GM18502 (cell line): ENCODE measurements around the gene ETNK1.
"Not testable (repeated sequence)": the region's sequence is repeated elsewhere in the genome, so short reads cannot be mapped to it uniquely, and the experiment has no call there.

Source experiments
- ATAC-seq: cut with Tn5 transposase; IDR thresholded peaks from one replicate; pipeline ENCODE4 v1.9.1; 2021; ENCODE audit warnings: mild to moderate bottlenecking; ENCODE audit not compliant: unreplicated experiment, poor library complexity

The ETNK1 gene

DNA sequence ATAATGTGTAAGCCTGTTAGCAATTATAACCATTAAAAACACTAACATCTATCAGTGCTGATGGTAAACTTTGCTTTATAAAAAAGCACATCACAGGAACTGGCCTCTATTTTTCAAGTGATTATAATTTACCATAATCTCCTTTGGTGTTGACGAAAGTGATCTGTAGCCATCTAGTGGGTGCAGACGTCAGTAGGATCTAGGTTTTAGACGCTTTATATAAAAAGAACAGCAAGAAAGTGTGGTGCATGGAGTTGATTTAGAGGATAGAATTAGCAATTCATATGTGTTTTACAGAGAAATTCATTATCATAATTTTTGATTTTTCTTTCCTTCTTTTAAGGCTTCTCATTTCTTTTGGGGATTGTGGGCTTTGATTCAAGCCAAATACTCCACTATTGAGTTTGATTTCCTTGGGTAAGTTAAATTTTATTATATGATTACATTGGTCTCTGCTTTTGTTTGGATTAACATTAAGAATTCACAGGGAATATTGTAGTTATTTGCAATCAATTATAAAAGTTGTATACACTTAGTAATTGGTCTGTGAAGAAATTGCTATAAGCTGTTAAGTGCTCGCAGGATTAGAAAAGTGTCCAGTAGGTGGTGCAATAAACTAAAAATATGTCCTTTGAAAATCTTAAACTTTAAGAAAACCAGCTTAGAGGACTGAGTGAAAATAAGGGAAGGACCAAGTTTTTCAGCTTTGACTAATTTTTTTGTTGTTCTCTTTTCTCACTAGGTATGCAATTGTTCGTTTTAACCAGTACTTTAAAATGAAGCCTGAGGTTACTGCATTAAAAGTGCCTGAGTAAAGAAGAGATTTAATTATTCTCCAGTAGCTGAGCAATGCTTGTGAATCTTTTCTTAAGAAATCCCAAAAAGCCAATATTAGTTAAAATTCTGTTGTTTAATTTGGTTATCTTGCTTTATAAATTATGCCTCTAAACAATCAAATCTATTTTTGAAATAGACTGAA, 59.5 kb downstream of the ETNK1 start:
- peak; percentile 51 for ATAC-seq

DNA sequence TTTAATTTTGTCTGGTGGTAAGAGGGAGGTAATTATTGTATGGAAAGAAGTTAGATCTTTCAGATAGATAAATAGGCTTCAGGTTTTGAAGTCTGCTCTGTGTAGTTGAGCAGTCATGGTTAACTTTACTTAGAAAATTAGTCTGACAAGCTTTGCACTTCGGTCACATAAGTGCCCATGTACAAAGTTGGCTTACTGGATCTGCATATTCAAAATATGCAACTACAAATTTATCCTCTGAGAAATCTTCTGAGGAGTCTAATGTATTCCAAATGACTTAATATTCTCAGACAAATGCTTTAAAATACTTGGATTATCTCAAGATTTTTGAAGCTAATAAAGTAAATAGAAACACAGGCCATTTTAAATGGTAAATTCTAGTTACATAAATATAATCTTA, 61.2 kb downstream of the ETNK1 start:
- no peak for ATAC-seq

DNA sequence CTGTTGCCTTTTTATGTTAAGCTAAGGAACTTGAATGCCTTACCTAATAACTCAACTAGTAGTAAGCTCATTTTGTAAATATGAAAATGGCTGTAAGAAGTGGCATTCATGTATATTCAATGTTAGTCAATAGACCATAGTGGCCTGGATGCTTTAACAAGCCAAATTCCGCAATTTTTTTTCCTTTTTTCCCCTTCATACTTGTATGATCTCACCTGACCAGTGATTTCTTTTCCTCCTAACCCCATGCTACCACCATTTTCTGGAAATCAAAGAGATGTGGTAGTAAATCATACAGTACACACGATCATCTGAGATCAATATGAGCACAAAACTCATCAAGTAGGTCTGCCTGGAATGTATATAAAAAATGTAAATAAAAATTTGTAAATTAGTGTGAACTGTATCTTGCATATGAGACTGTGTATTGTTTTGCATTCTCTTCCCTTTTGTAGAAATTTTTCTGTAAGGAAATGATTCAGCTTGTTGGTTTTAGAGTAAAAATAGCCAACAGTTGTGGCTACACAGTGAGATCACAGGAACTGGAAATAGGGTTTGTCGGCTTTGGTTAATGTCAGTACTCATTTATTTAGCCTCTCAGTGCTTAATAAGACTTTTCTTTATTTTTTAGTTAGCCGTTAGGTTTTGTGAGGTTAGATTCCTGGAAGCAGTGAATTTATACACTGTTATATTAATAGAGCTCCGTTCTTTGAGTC, 62.5 kb downstream of the ETNK1 start:
- ATAC-seq: peak; percentile 88

DNA sequence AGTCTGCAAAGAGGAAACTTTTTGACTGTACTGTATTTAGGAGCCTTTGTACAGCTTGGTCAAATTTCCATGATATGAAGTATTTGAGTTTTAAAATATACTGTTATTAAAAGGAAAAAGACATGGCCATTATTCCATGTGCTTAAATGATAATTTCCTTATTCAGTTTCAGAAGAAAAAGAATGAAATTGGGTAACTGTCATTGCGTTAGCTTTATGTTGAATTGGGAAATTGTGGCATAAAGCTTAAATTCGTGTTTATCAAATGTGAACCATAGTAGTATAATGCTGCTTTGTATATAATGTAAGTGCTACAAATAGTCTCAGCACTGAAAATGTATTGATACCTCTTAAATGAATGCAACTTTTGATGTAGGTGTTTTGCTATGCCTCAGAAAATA, 64.9 kb downstream of the ETNK1 start:
- no peak for ATAC-seq

- ATAC-seq: no peak
Observed at GRCh38 chr12:22691319-22691718, 66.3 kb downstream of the ETNK1 start.

GRCh38 chr12:22692467-22692866, 67.5 kb downstream of the ETNK1 start:
- not testable (repeated sequence) for ATAC-seq

DNA sequence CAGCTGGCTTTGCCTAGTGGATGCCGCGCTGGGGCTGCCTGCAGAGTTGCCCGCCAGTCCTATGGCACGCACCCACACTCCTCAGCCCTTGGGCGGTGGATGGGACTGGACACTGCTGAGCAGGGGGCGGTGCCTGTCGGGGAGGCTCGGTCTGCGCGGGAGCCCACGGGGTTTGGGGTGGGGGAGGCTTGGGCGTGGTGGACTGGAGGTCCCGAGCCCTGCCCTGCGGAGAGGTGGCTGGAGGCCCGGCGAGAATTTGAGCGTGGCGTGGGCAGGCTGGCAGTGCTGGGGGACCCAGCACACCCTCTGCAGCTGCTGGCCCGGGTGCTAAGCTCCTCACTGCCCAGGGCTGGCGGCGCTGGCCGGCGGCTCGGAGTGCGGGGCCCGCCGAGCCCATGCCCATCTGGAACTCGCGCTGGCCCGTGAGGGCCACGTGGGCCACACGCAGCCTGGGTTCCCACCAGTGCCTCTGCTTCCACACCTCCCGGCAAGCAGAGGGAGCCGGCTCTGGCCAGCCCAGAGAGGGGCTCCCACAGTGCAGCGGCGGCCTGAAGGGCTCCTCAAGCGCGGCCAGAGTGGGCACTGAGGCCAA, 68.1 kb downstream of the ETNK1 start:
- ATAC-seq: no peak

- no peak for ATAC-seq
Observed at GRCh38 chr12:22698576-22698975, 73.6 kb downstream of the ETNK1 start.

- not testable (repeated sequence) for ATAC-seq
Observed at GRCh38 chr12:22699705-22700104, 74.7 kb downstream of the ETNK1 start.

- ATAC-seq: no peak
Observed at GRCh38 chr12:22700106-22700505, 75.1 kb downstream of the ETNK1 start.

GRCh38 chr12:22701216-22701809, 76.3 kb downstream of the ETNK1 start:
- ATAC-seq: not testable (repeated sequence)

GRCh38 chr12:22702690-22703089, 77.7 kb downstream of the ETNK1 start:
- ATAC-seq: no peak

- ATAC-seq: peak; percentile 76
Observed at GRCh38 chr12:22709292-22709691, 84.3 kb downstream of the ETNK1 start.

GRCh38 chr12:22712083-22712482, 87.1 kb downstream of the ETNK1 start:
- no peak for ATAC-seq

DNA sequence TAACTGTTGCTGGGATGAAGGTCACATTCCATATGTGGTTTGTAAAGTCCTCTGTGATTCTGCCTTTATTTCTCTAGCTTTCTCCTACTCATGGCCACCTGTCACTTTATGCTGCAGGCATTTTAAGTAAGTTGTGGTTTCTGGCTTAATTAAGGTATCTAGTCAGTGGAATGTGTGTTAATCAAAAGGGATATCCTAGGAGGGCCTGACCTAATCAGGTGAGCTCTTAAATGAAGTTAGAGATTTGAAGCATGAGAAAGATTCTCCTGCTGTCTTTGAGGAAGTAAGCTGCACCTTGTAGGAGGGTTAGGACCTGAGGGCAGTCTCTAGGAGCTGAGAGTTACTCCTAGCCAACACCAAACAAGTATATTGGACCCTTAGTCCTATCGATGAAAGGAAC, 90.3 kb downstream of the ETNK1 start:
- no peak for ATAC-seq

GRCh38 chr12:22719745-22720144, 94.8 kb downstream of the ETNK1 start:
- ATAC-seq: no peak

GRCh38 chr12:22722081-22722480, 97.1 kb downstream of the ETNK1 start:
- ATAC-seq: no peak

- no peak for ATAC-seq
Observed at GRCh38 chr12:22722779-22723178, 97.8 kb downstream of the ETNK1 start.

- no peak for ATAC-seq
Observed at GRCh38 chr12:22728987-22729386, 104.0 kb downstream of the ETNK1 start.

DNA sequence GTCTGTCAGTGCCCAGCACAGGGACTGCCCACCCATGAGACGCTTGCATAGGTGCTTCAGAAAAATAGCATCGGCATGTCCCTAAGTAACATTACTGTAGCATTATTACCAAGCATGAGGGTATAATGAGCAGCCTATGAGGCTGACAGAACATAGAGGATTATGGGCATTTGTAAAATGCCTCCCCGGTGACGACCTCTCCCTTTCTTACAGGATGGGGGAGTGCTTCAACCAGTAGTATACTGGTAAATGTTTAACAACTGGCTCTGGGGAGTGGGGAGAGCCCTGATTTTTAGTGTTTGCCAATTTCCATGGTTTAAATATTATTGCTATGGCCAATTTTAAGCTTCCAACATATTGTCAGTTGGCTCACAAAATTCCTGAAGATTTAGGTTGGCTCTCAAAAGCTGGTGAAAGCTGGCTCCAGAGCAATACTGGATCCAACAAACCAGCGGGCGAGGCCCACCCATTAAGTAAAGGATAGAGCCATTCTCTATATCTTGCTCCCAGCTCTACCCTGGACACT, 104.5 kb downstream of the ETNK1 start:
- ATAC-seq: no peak
